Hematopoietic multipotent progenitor cell treated with erythropoietin and hydrocortisone succinate and interleukin-3 and kit ligand, for 4 days (in vitro differentiated cells): ENCODE data around the gene LGALS9C.
"Not testable (repeated sequence)": the region's sequence is repeated elsewhere in the genome, so short reads cannot be mapped to it uniquely, and the experiment has no call there.

ENCODE experiments used
- DNase-seq: peaks from one replicate; pipeline ENCODE4 v3.0.0-alpha.2; 2015

The LGALS9C gene

GRCh38 chr17:18542234-18542633 lies 65.6 kb downstream of the LGALS9C start:
- not testable (repeated sequence) for DNase-seq

- DNase-seq = not testable (repeated sequence)
Measured at GRCh38 chr17:18542907-18543306, 66.3 kb downstream of the LGALS9C start.
